ENCODE measurements around the gene PLA2G4B. TPM values are rescaled to one million over a fixed set of nuclear protein-coding genes. Genes with fewer than 3 reads are reported as not detected.

PLA2G4B gene
- total RNA-seq, 1 experiment from 2014 or later = 3.7 TPM

GRCh38 chr15:41883484-41883825, 44.8 kb downstream of the PLA2G4B start:
- Histone ChIP-seq H2AFZ (ENCODE audit: low read length) (no peak overlapping the region), H3K23me2 (ENCODE audit: insufficient read length, low read depth, low read length, poor library complexity, severe bottlenecking) (peaks cover 3% of the 10 kb centered on the region), H3K14ac (ENCODE audit: insufficient read depth, low read length) (no peak overlapping the region), H3K27me3 (ENCODE audit: insufficient read depth, low read length) (peaks cover 7% of the 10 kb centered on the region; the same call in 1 of the 2 replicates), H3K9ac (ENCODE audit: extremely low read depth, insufficient read length, low read length) (no peak overlapping the region), H3K9me3 (ENCODE audit: control insufficient read depth, low read depth, low read length) (no peaks in the 10 kb centered on the region), H3K4me2 (ENCODE audit: insufficient read depth, insufficient read length, low read length) (no peak overlapping the region), H4K20me1 (ENCODE audit: control insufficient read depth, insufficient read depth, insufficient read length) (no peaks in the 10 kb centered on the region), H4K5ac (ENCODE audit: insufficient read length, low read depth, low read length) (no peak overlapping the region), H2BK5ac (ENCODE audit: insufficient read length, low read length) (no peak overlapping the region), H4K91ac (ENCODE audit: insufficient read length, low read depth, low read length) (no peak overlapping the region), H3K27ac (ENCODE audit: insufficient read length, low read depth, low read length) (no peak overlapping the region), H3K79me2 (ENCODE audit: insufficient read depth, low read length) (no peaks in the 10 kb centered on the region), H4K8ac (replicated peaks; ENCODE audit: insufficient read length, low read depth, low read length) (no peak overlapping the region), H2BK12ac (ENCODE audit: insufficient read length, low read depth, low read length) (no peak overlapping the region), H3K4ac (ENCODE audit: low read depth, low read length) (no peak overlapping the region), H3K56ac (ENCODE audit: insufficient read length, low read depth, low read length) (no peak overlapping the region), H2BK120ac (ENCODE audit: low read depth, low read length, poor library complexity, severe bottlenecking) (no peak overlapping the region), H2AK5ac (ENCODE audit: insufficient read length, low read length) (no peak overlapping the region), H3K4me1 (ENCODE audit: insufficient read depth, low read length) (no peaks in the 10 kb centered on the region), H2BK20ac (ENCODE audit: low read depth, low read length, poor library complexity, severe bottlenecking) (no peak overlapping the region), H3K18ac (ENCODE audit: insufficient read length, low read depth, low read length) (no peak overlapping the region), H3T11ph (ENCODE audit: low read length) (no peak overlapping the region), H3K23ac (ENCODE audit: insufficient read length, low read depth, low read length) (no peak overlapping the region), H2BK15ac (ENCODE audit: low read depth, low read length) (no peak overlapping the region), H3K79me1 (ENCODE audit: insufficient read depth, low read depth, low read length, poor library complexity, severe bottlenecking) (no peaks in the 10 kb centered on the region)
- Mint-ChIP-seq H3K27me3 (ENCODE audit: low read depth) (peaks cover 44% of the 10 kb centered on the region), H3K9me3 (no peaks in the 10 kb centered on the region; a peak in 1 of 5 replicates), H3K4me1 (peaks cover 4 to 10% of the 10 kb centered on the region in 2 experiments), H3K27ac (peak overlapping the region in 1 of 3 experiments; percentile 23; a peak in 2 of 7 replicates), H3K36me3 (ENCODE audit: insufficient read depth in 1 of 3, low read depth in 3 of 3) (peaks cover 0 to 1% (median 0%) of the 10 kb centered on the region in 3 experiments; a peak in 2 of 7 replicates), H3K4me3 (no peak overlapping the region)
- TF ChIP-seq CTCF (conservative IDR thresholded peaks at IDR 0.05) = no peak
- no peak for DNase-seq
- whole genome bisulfite sequencing (ENCODE audit: extremely low coverage, insufficient read length, low lambda C conversion rate) = no CpG with 5 or more reads among the region's 2 CpGs
